Measurements from ENCODE around the gene PGK1. TPM values are rescaled to one million over a fixed set of nuclear protein-coding genes. Genes with fewer than 3 reads are reported as not detected.
A peak's percentile ranks its signal among the peaks of the same experiment; 100 is the strongest.
"Not testable (repeated sequence)": the region's sequence is repeated elsewhere in the genome, so short reads cannot be mapped to it uniquely, and the experiment has no call there.

PGK1 gene
- total and polyA plus RNA-seq, 8 donors: 29.3 to 207 (median 115) TPM

- no peak for TF ChIP-seq EP300 (IDR thresholded peaks at IDR 0.05)
- no peak for TF ChIP-seq POLR2AphosphoS5 (IDR thresholded peaks at IDR 0.05)
- TF ChIP-seq POLR2A (IDR thresholded peaks at IDR 0.05): no peak
- TF ChIP-seq CTCF (IDR thresholded peaks at IDR 0.05): no peak
- intact Hi-C loops (cut with DNase I; ENCODE audit: low total_unique reads): no loop called here
- Histone ChIP-seq H3K27ac (no peak overlapping the region), H3K4me1 (peaks cover 0 to 3% (median 0%) of the 10 kb centered on the region in 4 donors), H3K36me3 (no peaks in the 10 kb centered on the region), H3K4me3 (no peak overlapping the region), H3K27me3 (no peaks in the 10 kb centered on the region), H3K9me3 (peaks cover 0 to 10% (median 5%) of the 10 kb centered on the region in 4 donors)
- WGBS, 5 donors: 64 to 100% (median 80%) methylated on average over 1 of the region's 1 CpG
- DNase-seq: no peak
Observed at GRCh38 chrX:78066110-78066509, 37.9 kb upstream of the PGK1 start.

GRCh38 chrX:78071331-78071730 lies 32.7 kb upstream of the PGK1 start:
- H3K27me3 ChIP-seq: no peaks in the 10 kb centered on the region
- peaks cover 0 to 21% (median 15%) of the 10 kb centered on the region in 4 donors for H3K9me3 ChIP-seq
- intact Hi-C loops (cut with DNase I; ENCODE audit: low total_unique reads): no loop called here
- no peaks in the 10 kb centered on the region for H3K4me1 ChIP-seq
- H3K36me3 ChIP-seq: no peaks in the 10 kb centered on the region
- TF ChIP-seq EP300 (IDR thresholded peaks at IDR 0.05) (no peak), CTCF (IDR thresholded peaks at IDR 0.05) (no peak), POLR2A (IDR thresholded peaks at IDR 0.05) (no peak), POLR2AphosphoS5 (IDR thresholded peaks at IDR 0.05) (no peak)
- H3K4me3 ChIP-seq: no peak overlapping the region
- H3K27ac ChIP-seq: no peak overlapping the region
- DNase-seq: no peak
- WGBS, 5 donors: 72 to 92% (median 82%) methylated on average over 3 of the region's 3 CpGs

GRCh38 chrX:78073147-78074077 lies 30.6 kb upstream of the PGK1 start:
- H3K27ac ChIP-seq; H3K36me3 ChIP-seq; H3K27me3 ChIP-seq; H3K4me3 ChIP-seq; intact Hi-C loops (cut with DNase I; ENCODE audit: low total_unique reads); H3K4me1 ChIP-seq: not testable (repeated sequence)
- DNase-seq: peak in 1 of 2 donors; percentile 11
- H3K9me3 ChIP-seq: peaks cover 0 to 33% (median 15%) of the 10 kb centered on the region in 4 donors
- 63 to 90% (median 87%) methylated on average over 14 of the region's 14 CpGs for WGBS, 5 donors

- Histone ChIP-seq H3K4me3 (no peak overlapping the region), H3K4me1 (no peaks in the 10 kb centered on the region), H3K9me3 (peaks cover 0 to 30% (median 11%) of the 10 kb centered on the region in 4 donors), H3K27ac (no peak overlapping the region), H3K27me3 (no peaks in the 10 kb centered on the region), H3K36me3 (no peaks in the 10 kb centered on the region)
- intact Hi-C loops (cut with DNase I; ENCODE audit: low total_unique reads): no loop called here
- DNase-seq: no peak
- TF ChIP-seq POLR2A (IDR thresholded peaks at IDR 0.05) (no peak), POLR2AphosphoS5 (IDR thresholded peaks at IDR 0.05) (no peak), CTCF (IDR thresholded peaks at IDR 0.05) (no peak), EP300 (IDR thresholded peaks at IDR 0.05) (no peak)
Observed at GRCh38 chrX:78074088-78074487, 30.0 kb upstream of the PGK1 start.
